Caco-2 (cell line): Measurements from ENCODE around the gene PPP1R26. TPM values are rescaled to one million over a fixed set of nuclear protein-coding genes. Genes with fewer than 3 reads are reported as not detected.

Experiments used
- BruUV-seq: library from RNA; stranded (reverse); fragments of 400-500 nt; replicated peaks from 2 replicates; lab custom pipeline; 2021; lab: Mats Ljungman, UMichigan
- CTCF ChIA-PET: fragments of 300-600 bp; sonication (Branson Sonifier 250); formaldehyde crosslinking; loops from one replicate; lab custom pipeline; 2022; ENCODE audit warnings: antibody characterized with exemption; lab: Charles Lee
- POLR2A ChIA-PET: fragments of 300-600 bp; sonication (Branson Sonifier 250); formaldehyde crosslinking; loops from one replicate; lab custom pipeline; 2022; ENCODE audit warnings: antibody characterized with exemption; lab: Charles Lee
- DNase-seq, 2 experiments: peaks; one replicate each; pipeline versions ENCODE4 v3.0.0 to v3.0.0-alpha.2; 2020 to 2022
- H3K27me3 ChIP-seq: replicated peaks from 2 replicates; pipeline ENCODE4 v1.6.0; 2011; ENCODE audit warnings: low read length; ENCODE audit not compliant: control insufficient read depth, insufficient read depth
- H3K36me3 ChIP-seq: 2 replicates; pipeline ENCODE4 v1.5.1; 2011; ENCODE audit warnings: low read length; ENCODE audit not compliant: control insufficient read depth, insufficient read depth
- H3K4me1 ChIP-seq: fragments of 250-450 bp; sonication (Bioruptor Pico); 2 replicates; pipeline ENCODE4 v1.5.1; 2020; ENCODE audit warnings: mild to moderate bottlenecking
- H3K4me3 ChIP-seq: 2 replicates; pipeline ENCODE4 v1.5.1; 2011; ENCODE audit warnings: low read depth, mild to moderate bottlenecking, control low read depth, low read length
- H3K9me3 ChIP-seq: fragments of 250-450 bp; sonication (Bioruptor Pico); 2 replicates; pipeline ENCODE4 v1.5.1; 2020; ENCODE audit warnings: mild to moderate bottlenecking, moderate library complexity
- H3K27ac Mint-ChIP-seq: one replicate; pipeline ENCODE4 v1.8.0; 2022; ENCODE audit warnings: mixed read lengths; ENCODE audit not compliant: unreplicated experiment
- H3K27me3 Mint-ChIP-seq: one replicate; pipeline ENCODE4 v1.8.0; 2022; ENCODE audit warnings: mixed read lengths; ENCODE audit not compliant: insufficient read depth, unreplicated experiment
- H3K36me3 Mint-ChIP-seq: one replicate; pipeline ENCODE4 v1.8.0; 2022; ENCODE audit warnings: mild to moderate bottlenecking, mixed read lengths; ENCODE audit not compliant: insufficient read depth, unreplicated experiment
- H3K4me1 Mint-ChIP-seq: one replicate; pipeline ENCODE4 v1.8.0; 2022; ENCODE audit warnings: low read depth, mixed read lengths; ENCODE audit not compliant: unreplicated experiment
- H3K4me3 Mint-ChIP-seq: one replicate; pipeline ENCODE4 v1.8.0; 2022; ENCODE audit warnings: mild to moderate bottlenecking, moderate library complexity, mixed read lengths; ENCODE audit not compliant: unreplicated experiment
- H3K9me3 Mint-ChIP-seq: one replicate; pipeline ENCODE4 v1.8.0; 2022; ENCODE audit warnings: mixed read lengths; ENCODE audit not compliant: unreplicated experiment
- intact Hi-C: fragments of 100-400 bp; cut with micrococcal nuclease; formaldehyde crosslinking; loops from one replicate; pipeline ENCODE4 v1.10.0; 2022; ENCODE audit not compliant: unreplicated experiment
- total RNA-seq: library from RNA; stranded (reverse); gene quantifications from 2 replicates; pipeline ENCODE4 v1.2.3, GENCODE V29; 2022
- TF ChIP-seq, protein P1 (sequence below), 2 experiments: fragments of 200-600 bp in 1 of 2; IDR thresholded peaks; 1 replicate in 1 of 2; 2 replicates in 1 of 2; pipeline versions ENCODE4 v1.5.1 to v1.8.0; 2011 to 2022; ENCODE audit warnings: antibody characterized with exemption in 1 of 2, control low read depth in 1 of 2, inconsistent platforms in 1 of 2, low read depth in 1 of 2, low read length in 1 of 2, mild to moderate bottlenecking in 1 of 2, moderate library complexity in 1 of 2; ENCODE audit not compliant: insufficient read depth in 1 of 2, severe bottlenecking in 1 of 2, unreplicated experiment in 1 of 2

The PPP1R26 gene
- total RNA-seq, 1 experiment from 2014 or later = 24.3 TPM

DNA sequence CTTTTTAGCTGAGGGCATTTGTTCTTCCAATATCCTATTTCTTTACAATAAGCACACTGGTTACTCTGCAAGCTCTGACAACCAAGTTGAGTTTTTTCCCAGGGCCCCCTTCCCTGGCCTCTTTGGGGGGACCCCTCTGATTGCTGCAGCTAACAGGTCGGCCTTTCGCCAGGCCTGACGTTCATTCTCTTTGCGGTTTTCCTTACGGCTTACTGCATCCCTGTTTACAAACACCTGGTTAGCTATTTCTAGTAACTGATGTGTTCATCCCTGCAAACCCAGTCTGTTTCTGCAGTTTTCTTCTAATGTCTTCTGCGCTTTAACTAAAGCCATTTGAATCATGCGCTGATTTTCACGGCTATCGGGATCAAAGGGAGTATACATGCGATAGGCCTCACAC is 37.5 kb upstream of the PPP1R26 start:
- Mint-ChIP-seq H3K9me3 (peaks cover 8% of the 10 kb centered on the region), H3K36me3 (no peaks in the 10 kb centered on the region), H3K27ac (no peak overlapping the region), H3K4me3 (no peak overlapping the region), H3K4me1 (peaks cover 11% of the 10 kb centered on the region), H3K27me3 (no peaks in the 10 kb centered on the region)
- intact Hi-C loops = no loop called here
- Histone ChIP-seq H3K9me3 (no peaks in the 10 kb centered on the region), H3K4me3 (no peak overlapping the region), H3K36me3 (no peaks in the 10 kb centered on the region), H3K4me1 (no peaks in the 10 kb centered on the region), H3K27me3 (no peaks in the 10 kb centered on the region)
- no peak for DNase-seq
- TF ChIP-seq, protein P1, sequence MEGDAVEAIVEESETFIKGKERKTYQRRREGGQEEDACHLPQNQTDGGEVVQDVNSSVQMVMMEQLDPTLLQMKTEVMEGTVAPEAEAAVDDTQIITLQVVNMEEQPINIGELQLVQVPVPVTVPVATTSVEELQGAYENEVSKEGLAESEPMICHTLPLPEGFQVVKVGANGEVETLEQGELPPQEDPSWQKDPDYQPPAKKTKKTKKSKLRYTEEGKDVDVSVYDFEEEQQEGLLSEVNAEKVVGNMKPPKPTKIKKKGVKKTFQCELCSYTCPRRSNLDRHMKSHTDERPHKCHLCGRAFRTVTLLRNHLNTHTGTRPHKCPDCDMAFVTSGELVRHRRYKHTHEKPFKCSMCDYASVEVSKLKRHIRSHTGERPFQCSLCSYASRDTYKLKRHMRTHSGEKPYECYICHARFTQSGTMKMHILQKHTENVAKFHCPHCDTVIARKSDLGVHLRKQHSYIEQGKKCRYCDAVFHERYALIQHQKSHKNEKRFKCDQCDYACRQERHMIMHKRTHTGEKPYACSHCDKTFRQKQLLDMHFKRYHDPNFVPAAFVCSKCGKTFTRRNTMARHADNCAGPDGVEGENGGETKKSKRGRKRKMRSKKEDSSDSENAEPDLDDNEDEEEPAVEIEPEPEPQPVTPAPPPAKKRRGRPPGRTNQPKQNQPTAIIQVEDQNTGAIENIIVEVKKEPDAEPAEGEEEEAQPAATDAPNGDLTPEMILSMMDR (IDR thresholded peaks at IDR 0.05; ENCODE audit: insufficient read depth in 1 of 2, low read depth in 1 of 2, low read length in 1 of 2, severe bottlenecking in 1 of 2, unreplicated experiment in 1 of 2) = no peak
- BruUV-seq = no TSS peak
- ChIA-PET CTCF (interaction anchor here (1.2 kb wide), 1 partner anchor 13 kb away, joined by 3 read pairs; no protein-coding TSS in a partner anchor), POLR2A (no interaction called here)

DNA sequence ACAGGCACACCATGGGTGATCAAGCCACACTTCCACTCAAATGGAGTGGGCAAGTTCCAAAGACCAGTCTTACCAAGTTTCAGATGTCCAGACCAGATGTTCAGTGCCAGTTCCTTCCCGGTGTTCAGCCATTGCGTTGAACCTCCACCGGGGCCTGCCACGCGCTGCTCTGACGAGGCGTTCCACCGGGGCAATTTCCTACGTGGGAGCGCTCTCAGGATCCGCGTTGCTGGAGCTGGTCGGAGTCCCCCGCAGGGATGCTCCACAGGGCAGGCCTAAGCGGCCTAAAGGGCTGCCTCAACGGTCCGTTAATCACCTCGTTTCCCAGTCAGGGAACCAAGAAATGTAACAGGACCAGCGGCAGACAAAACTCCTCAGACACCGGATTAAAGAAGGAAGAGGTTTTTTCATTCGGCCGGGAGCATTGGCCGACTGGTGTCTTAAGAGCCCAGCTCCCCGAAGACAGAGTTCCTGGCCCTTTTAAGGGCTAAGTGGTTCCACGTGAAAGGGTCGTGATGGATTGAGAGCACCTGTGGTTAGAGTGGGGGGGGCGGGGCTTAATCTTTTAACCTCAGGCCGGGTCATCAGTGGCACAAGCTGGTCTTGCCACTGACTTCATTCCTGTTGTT is 35.7 kb upstream of the PPP1R26 start:
- TF ChIP-seq, protein P1 (IDR thresholded peaks at IDR 0.05; ENCODE audit: insufficient read depth in 1 of 2, low read depth in 1 of 2, low read length in 1 of 2, severe bottlenecking in 1 of 2, unreplicated experiment in 1 of 2) = no peak
- POLR2A ChIA-PET = no interaction called here
- Histone ChIP-seq H3K4me1 (no peaks in the 10 kb centered on the region), H3K36me3 (no peaks in the 10 kb centered on the region), H3K27me3 (no peaks in the 10 kb centered on the region), H3K4me3 (no peak overlapping the region), H3K9me3 (no peaks in the 10 kb centered on the region)
- no peak for DNase-seq
- BruUV-seq = no TSS peak
- Mint-ChIP-seq H3K4me1 (peaks cover 9% of the 10 kb centered on the region), H3K27me3 (no peaks in the 10 kb centered on the region), H3K27ac (no peak overlapping the region), H3K36me3 (no peaks in the 10 kb centered on the region), H3K4me3 (no peak overlapping the region), H3K9me3 (no peaks in the 10 kb centered on the region)
- intact Hi-C loops = no loop called here
- CTCF ChIA-PET = interaction anchor here (0.6 kb wide), 1 partner anchor 67 kb away, joined by 3 read pairs; no protein-coding TSS in a partner anchor

DNA sequence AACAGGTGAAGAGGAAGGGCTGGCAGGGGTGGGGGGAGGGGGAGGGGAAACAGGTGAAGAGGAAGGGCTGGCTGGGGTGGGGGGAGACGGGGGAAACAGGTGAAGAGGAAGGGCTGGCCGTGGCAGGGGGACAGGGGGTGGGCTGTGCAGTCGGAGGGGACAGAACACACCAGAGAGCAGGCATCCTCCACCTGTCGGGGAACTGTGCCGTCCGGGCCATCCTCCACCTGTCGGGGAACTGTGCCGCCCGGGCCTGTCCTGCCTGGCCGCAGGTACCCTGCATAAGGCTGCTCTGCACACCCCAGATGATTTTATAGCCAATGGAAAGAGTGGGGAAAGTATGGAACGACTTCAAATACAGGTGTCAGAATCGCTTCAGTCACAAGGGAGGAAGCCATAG is 32.5 kb upstream of the PPP1R26 start:
- TF ChIP-seq, protein P1 (IDR thresholded peaks at IDR 0.05; ENCODE audit: insufficient read depth in 1 of 2, low read depth in 1 of 2, low read length in 1 of 2, severe bottlenecking in 1 of 2, unreplicated experiment in 1 of 2) = no peak
- Histone ChIP-seq H3K27me3 (no peaks in the 10 kb centered on the region), H3K36me3 (no peaks in the 10 kb centered on the region), H3K4me1 (no peaks in the 10 kb centered on the region), H3K9me3 (no peaks in the 10 kb centered on the region), H3K4me3 (no peak overlapping the region)
- BruUV-seq = no TSS peak
- H3K4me3 Mint-ChIP-seq = no peak overlapping the region
- intact Hi-C loops = no loop called here
- H3K36me3 Mint-ChIP-seq = no peaks in the 10 kb centered on the region
- no peak overlapping the region for H3K27ac Mint-ChIP-seq
- no peak for DNase-seq
- no peaks in the 10 kb centered on the region for H3K9me3 Mint-ChIP-seq
- ChIA-PET CTCF (no interaction called here), POLR2A (no interaction called here)
- no peaks in the 10 kb centered on the region for H3K4me1 Mint-ChIP-seq
- no peaks in the 10 kb centered on the region for H3K27me3 Mint-ChIP-seq
